IMR-90 (cell line): Measurements from ENCODE around the gene ATG10. TPM values are rescaled to one million over a fixed set of nuclear protein-coding genes. Genes with fewer than 3 reads are reported as not detected.

Experiments used
- ATAC-seq: fragments of 200-7000 bp; cut with Tn5 transposase; 2 replicates; pipeline ENCODE4 v1.9.1; 2020; ENCODE audit warnings: low read depth, mild to moderate bottlenecking, moderate library complexity
- BruUV-seq: library from RNA; stranded (reverse); fragments of 400-500 nt; replicated peaks from 2 replicates; lab custom pipeline; 2021; lab: Mats Ljungman, UMichigan
- CTCF ChIA-PET: fragments of 300-600 bp; formaldehyde crosslinking; extraction: SDS; loops from one replicate; lab custom pipeline; 2021; ENCODE audit warnings: antibody characterized with exemption; lab: Yijun Ruan, JAX
- POLR2A ChIA-PET: fragments of 300-600 bp; sonication (Branson Sonifier 250); formaldehyde crosslinking; loops from one replicate; lab custom pipeline; 2022; ENCODE audit warnings: antibody characterized with exemption; ENCODE audit not compliant: unreplicated experiment; lab: Charles Lee
- DNase-seq: peaks from one replicate; pipeline ENCODE4 v3.0.0; 2013
- H2AFZ ChIP-seq: replicated peaks from 2 replicates; pipeline ENCODE3; 2013; ENCODE audit warnings: low read length, mild to moderate bottlenecking; ENCODE audit not compliant: poor library complexity
- H2AK5ac ChIP-seq: 2 replicates; pipeline ENCODE4 v1.6.1; 2013; ENCODE audit warnings: low read depth, low read length, inconsistent platforms
- H2AK9ac ChIP-seq: replicated peaks from 2 replicates; pipeline ENCODE3; 2013; ENCODE audit warnings: mild to moderate bottlenecking, low read depth, low read length, moderate library complexity; ENCODE audit not compliant: poor library complexity
- H2BK120ac ChIP-seq: 2 replicates; pipeline ENCODE4 v1.6.1; 2013; ENCODE audit warnings: low read depth, low read length, inconsistent platforms
- H2BK15ac ChIP-seq: 3 replicates; pipeline ENCODE4 v1.6.1; 2013; ENCODE audit warnings: low read depth, low read length, inconsistent platforms
- H2BK20ac ChIP-seq: 2 replicates; pipeline ENCODE4 v1.6.1; 2013; ENCODE audit warnings: low read depth, mild to moderate bottlenecking, inconsistent platforms, low read length, moderate library complexity
- H2BK5ac ChIP-seq: 2 replicates; pipeline ENCODE4 v1.6.1; 2013; ENCODE audit warnings: mild to moderate bottlenecking, low read depth, low read length, inconsistent platforms; ENCODE audit not compliant: poor library complexity, severe bottlenecking
- H3K14ac ChIP-seq: replicated peaks from 2 replicates; pipeline ENCODE4 v1.6.1; 2013; ENCODE audit warnings: low read depth, low read length, inconsistent platforms
- H3K18ac ChIP-seq: 2 replicates; pipeline ENCODE4 v1.6.1; 2013; ENCODE audit warnings: low read depth, low read length, control low read depth
- H3K23ac ChIP-seq: 2 replicates; pipeline ENCODE4 v1.6.1; 2013; ENCODE audit warnings: low read depth, low read length, inconsistent platforms
- H3K27ac ChIP-seq: 2 replicates; pipeline ENCODE4 v1.5.1; 2013; ENCODE audit warnings: mild to moderate bottlenecking, control low read depth, low read length; ENCODE audit not compliant: insufficient read depth
- H3K27me3 ChIP-seq: 2 replicates; pipeline ENCODE4 v1.6.1; 2013; ENCODE audit warnings: low read length; ENCODE audit not compliant: control insufficient read depth, insufficient read depth
- H3K36me3 ChIP-seq: 2 replicates; pipeline ENCODE4 v1.6.1; 2013; ENCODE audit warnings: low read length, mixed read lengths; ENCODE audit not compliant: control insufficient read depth, insufficient read depth
- H3K4ac ChIP-seq: 2 replicates; pipeline ENCODE4 v1.6.1; 2013; ENCODE audit warnings: low read depth, low read length, inconsistent platforms
- H3K4me1 ChIP-seq: 2 replicates; pipeline ENCODE4 v1.6.1; 2013; ENCODE audit warnings: low read length, mixed read lengths; ENCODE audit not compliant: control insufficient read depth, insufficient read depth
- H3K4me2 ChIP-seq: 2 replicates; pipeline ENCODE4 v1.6.1; 2013; ENCODE audit warnings: low read depth, mild to moderate bottlenecking, control low read depth, low read length, moderate library complexity
- H3K4me3 ChIP-seq: 2 replicates; pipeline ENCODE4 v1.5.1; 2013; ENCODE audit warnings: low read depth, mild to moderate bottlenecking, control low read depth, low read length, moderate library complexity; ENCODE audit not compliant: insufficient read depth
- H3K56ac ChIP-seq: 2 replicates; pipeline ENCODE4 v1.6.1; 2013; ENCODE audit warnings: low read length, inconsistent platforms; ENCODE audit not compliant: insufficient read depth; ENCODE audit errors: extremely low read depth
- H3K79me1 ChIP-seq, 2 experiments: 2 replicates each; pipeline ENCODE4 v1.6.1; 2013; ENCODE audit warnings: low read length in 2 of 2, inconsistent platforms in 1 of 2, low read depth in 1 of 2
- H3K9ac ChIP-seq: 2 replicates; pipeline ENCODE4 v1.6.1; 2013; ENCODE audit warnings: low read depth, low read length, control low read depth
- H3K9me1 ChIP-seq: 2 replicates; pipeline ENCODE4 v1.6.1; 2013; ENCODE audit warnings: low read length, inconsistent platforms; ENCODE audit not compliant: insufficient read depth
- H3K9me3 ChIP-seq: 2 replicates; pipeline ENCODE4 v1.6.1; 2013; ENCODE audit warnings: low read length; ENCODE audit not compliant: control insufficient read depth, insufficient read depth
- H4K20me1 ChIP-seq: 2 replicates; pipeline ENCODE4 v1.6.1; 2013; ENCODE audit warnings: low read length, inconsistent platforms; ENCODE audit not compliant: insufficient read depth
- H4K5ac ChIP-seq: 2 replicates; pipeline ENCODE4 v1.6.1; 2013; ENCODE audit warnings: mild to moderate bottlenecking, low read depth, low read length, control low read depth
- H4K8ac ChIP-seq, 2 experiments: 2 replicates each; pipeline ENCODE4 v1.6.1; 2013; ENCODE audit warnings: low read depth in 2 of 2, low read length in 2 of 2, control low read depth in 1 of 2, inconsistent platforms in 1 of 2
- H4K91ac ChIP-seq: 2 replicates; pipeline ENCODE4 v1.6.1; 2013; ENCODE audit warnings: low read depth, low read length, inconsistent platforms; ENCODE audit not compliant: insufficient read depth
- CHD1 ChIP-seq: IDR thresholded peaks from 2 replicates; pipeline ENCODE4 v1.6.1; 2012; ENCODE audit warnings: low read depth, low read length, improper control_type of control experiment
- USF2 ChIP-seq: fragments of 150-350 bp; IDR thresholded peaks from 2 replicates; pipeline ENCODE4 v1.6.1; 2017; ENCODE audit warnings: mild to moderate bottlenecking, antibody characterized with exemption, low read length, low read depth
- WGBS, 2 experiments: methylation state at CpG; one replicate each; pipeline versions ENCODE4 v1.1.5 to v1.1.7; 2013; ENCODE audit warnings: missing lambda C conversion rate in 2 of 2; ENCODE audit not compliant: insufficient read length in 1 of 2; ENCODE audit errors: extremely low coverage in 2 of 2; 5-methylcytosine and 5-hydroxymethylcytosine counted together
- dilution Hi-C: fragments of 300-500 bp; cut with HindIII; formaldehyde crosslinking; loops from one replicate; pipeline ENCODE4 v1.14.3; 2018; ENCODE audit warnings: low sequenced_read_pairs; ENCODE audit not compliant: unreplicated experiment
- in situ Hi-C: fragments of 300-500 bp; cut with MboI; formaldehyde crosslinking; loops from 3 replicates; pipeline ENCODE4 v1.14.3; 2019; ENCODE audit warnings: low sequenced_read_pairs, inconsistent platforms, mixed read lengths
- intact Hi-C: fragments of 100-400 bp; cut with micrococcal nuclease; formaldehyde crosslinking; loops from 2 replicates; pipeline ENCODE4 v1.10.0; 2022
- polyA plus RNA-seq, 3 experiments: library from polyadenylated mRNA; depleted of rRNA; stranded (reverse); fragments of >200 nt; gene quantifications; 2 replicates each; pipeline ENCODE4 v1.2.3, GENCODE V29; 2012; ENCODE audit warnings: low replicate concordance in 1 of 3
- total RNA-seq: library from RNA; depleted of rRNA; stranded (reverse); fragments of >200 nt; gene quantifications from 2 replicates; pipeline ENCODE4 v1.2.3, GENCODE V29; 2012

Gene ATG10
- total and polyA plus RNA-seq, 2 of the 4 experiments (the other 2 are of a cell fraction) = 3.4 to 8.1 TPM

- Histone ChIP-seq H3K9me3 (peaks cover 2% of the 10 kb centered on the region), H3K9me1 (no peaks in the 10 kb centered on the region), H3K9ac (no peak overlapping the region), H3K4me3 (no peak overlapping the region), H2BK120ac (no peak overlapping the region), H2BK15ac (no peak overlapping the region), H3K36me3 (no peaks in the 10 kb centered on the region), H4K20me1 (no peaks in the 10 kb centered on the region), H2AFZ (no peak overlapping the region), H3K56ac (no peak overlapping the region), H2BK20ac (no peak overlapping the region), H2AK9ac (no peak overlapping the region), H3K4ac (no peak overlapping the region), H2AK5ac (no peak overlapping the region), H3K4me1 (no peaks in the 10 kb centered on the region), H4K91ac (no peak overlapping the region), H3K27me3 (no peaks in the 10 kb centered on the region), H3K27ac (no peak overlapping the region), H3K14ac (no peak overlapping the region), H3K23ac (no peak overlapping the region), H2BK5ac (no peak overlapping the region), H3K4me2 (no peak overlapping the region), H3K18ac (no peak overlapping the region), H3K79me1 (no peaks in the 10 kb centered on the region; a peak in 1 of 4 replicates), H4K5ac (no peak overlapping the region), H4K8ac (no peak overlapping the region)
- dilution Hi-C loops (no loop called here), intact Hi-C loops (no loop called here), in situ Hi-C loops (no loop called here)
- 100% methylated on average over 1 of the region's 5 CpGs; no CpG with 5 or more reads in 1 of the 2 experiments for WGBS, 2 experiments
- CTCF ChIA-PET = no interaction called here
- no TSS peak for BruUV-seq
- POLR2A ChIA-PET = no interaction called here
- ATAC-seq (no peak), DNase-seq (no peak)
- TF ChIP-seq CHD1 (no peak), USF2 (no peak)
These were observed 47.7 kb downstream of the ATG10 start for GRCh38 chr5:82019342-82020138.
